HepG2 (cell line): Measurements from ENCODE around the gene BTAF1. TPM values are rescaled to one million over a fixed set of nuclear protein-coding genes. Genes with fewer than 3 reads are reported as not detected.

Source experiments
- ARID2 ChIP-seq: sonication (generic); formaldehyde crosslinking; IDR thresholded peaks from 2 replicates; pipeline ENCODE4 v1.8.1; 2022; ENCODE audit warnings: mild to moderate bottlenecking, missing genetic modification reagents, borderline replicate concordance
- ASH2L ChIP-seq: fragments of 300-600, 200-600 bp; sonication (generic); IDR thresholded peaks from 2 replicates; pipeline ENCODE4 v1.7.0; 2017; ENCODE audit warnings: low read depth, mild to moderate bottlenecking, moderate library complexity, mixed read lengths, low read length; ENCODE audit not compliant: insufficient read length
- ATF7 ChIP-seq, 2 experiments: fragments of 450-650 bp in 1 of 2; sonication (generic) in 1 of 2; formaldehyde crosslinking in 1 of 2; IDR thresholded peaks; 2 replicates each; pipeline versions ENCODE4 v1.4.0 to v1.6.1; 2016 to 2020; ENCODE audit warnings: antibody characterized with exemption in 1 of 2, mild to moderate bottlenecking in 1 of 2, missing genetic modification reagents in 1 of 2
- EED ChIP-seq: sonication (generic); formaldehyde crosslinking; IDR thresholded peaks from 2 replicates; pipeline ENCODE4 v1.5.0; 2020; ENCODE audit warnings: mild to moderate bottlenecking, missing genetic modification reagents
- FOXO1 ChIP-seq: sonication (generic); formaldehyde crosslinking; IDR thresholded peaks from 2 replicates; pipeline ENCODE4 v1.4.0; 2020; ENCODE audit warnings: missing genetic modification reagents
- IKZF4 ChIP-seq: sonication (generic); formaldehyde crosslinking; IDR thresholded peaks from 2 replicates; pipeline ENCODE4 v1.5.1; 2020; ENCODE audit warnings: borderline replicate concordance, mild to moderate bottlenecking, low read depth, missing genetic modification reagents; ENCODE audit errors: not compliant biosample characterization
- JUND ChIP-seq: sonication (generic); formaldehyde crosslinking; IDR thresholded peaks from 2 replicates; pipeline ENCODE4 v1.8.0; 2022; ENCODE audit warnings: mild to moderate bottlenecking, missing genetic modification reagents
- LRRFIP1 ChIP-seq: sonication (generic); formaldehyde crosslinking; conservative IDR thresholded peaks from 2 replicates; pipeline ENCODE4 v1.4.0; 2020; ENCODE audit warnings: missing genetic modification reagents
- MED8 ChIP-seq: sonication (generic); formaldehyde crosslinking; IDR thresholded peaks from 2 replicates; pipeline ENCODE4 v1.8.1; 2023; ENCODE audit warnings: mild to moderate bottlenecking, missing genetic modification reagents; ENCODE audit not compliant: insufficient replicate concordance
- MIER3 ChIP-seq: IDR thresholded peaks from 2 replicates; pipeline ENCODE4 v1.6.1; 2016; ENCODE audit warnings: missing compliant biosample characterization, borderline replicate concordance
- MYC ChIP-seq: sonication (generic); formaldehyde crosslinking; IDR thresholded peaks from 2 replicates; pipeline ENCODE4 v1.9.0; 2021; ENCODE audit warnings: missing genetic modification reagents, borderline replicate concordance
- NR2F6 ChIP-seq, 2 experiments: IDR thresholded peaks; 2 replicates each; pipeline ENCODE4 v1.6.1; 2016; ENCODE audit warnings: antibody characterized with exemption in 1 of 2, mild to moderate bottlenecking in 1 of 2
- TFDP1 ChIP-seq: IDR thresholded peaks from 2 replicates; pipeline ENCODE4 v1.6.1; 2016; ENCODE audit warnings: missing compliant biosample characterization, missing genetic modification reagents, borderline replicate concordance
- ZBTB2 ChIP-seq: sonication (generic); formaldehyde crosslinking; IDR thresholded peaks from 2 replicates; pipeline ENCODE4 v1.8.0; 2022; ENCODE audit warnings: low read depth, missing genetic modification reagents
- ZNF710 ChIP-seq: sonication (generic); formaldehyde crosslinking; IDR thresholded peaks from 2 replicates; pipeline ENCODE4 v1.5.0; 2020; ENCODE audit warnings: mild to moderate bottlenecking, missing genetic modification reagents, borderline replicate concordance
- ZNF883 ChIP-seq: sonication (generic); formaldehyde crosslinking; IDR thresholded peaks from 2 replicates; pipeline ENCODE4 v1.5.1; 2020; ENCODE audit warnings: mild to moderate bottlenecking, missing genetic modification reagents; ENCODE audit errors: not compliant biosample characterization
- polyA plus RNA-seq, 8 experiments: library from polyadenylated mRNA; depleted of rRNA in 3 of 8; stranded (reverse) in 7 of 8; unstranded in 1 of 8; fragments of >200 nt; fragmentation: Illumina TruSeq in 4 of 8; extraction: Trizol in 4 of 8; gene quantifications; 2 replicates each; pipeline versions ENCODE4 v1.2.1 to v1.2.3, GENCODE V29; 2011 to 2016; ENCODE audit warnings: low read depth in 4 of 8, missing spikeins in 1 of 8, mixed read lengths in 1 of 8; ENCODE audit not compliant: insufficient read depth in 1 of 8
- total RNA-seq, 5 experiments: library from RNA; depleted of rRNA; stranded (reverse); fragments of >200 nt; fragmentation: Illumina TruSeq; extraction: Trizol; gene quantifications; 2 replicates each; pipeline ENCODE4 v1.2.3, GENCODE V29; 2016; ENCODE audit warnings: low read depth in 1 of 5

The BTAF1 gene
- total and polyA plus RNA-seq, 2 of the 13 experiments (the other 11 are each of a cell fraction or from before 2014, with no cell fraction given) = 38.6 to 54.1 TPM

GRCh38 chr10:91908337-91909116 is 15.0 kb upstream of the BTAF1 start (continued):
- TF ChIP-seq LRRFIP1 (no peak), EED (CRISPR knock-in tag) (peak; percentile 86; the same call in 1 of the 2 replicates), ASH2L (peak; percentile 86), ZNF883 (CRISPR knock-in tag) (peak; percentile 86), ATF7 (IDR thresholded peaks at IDR 0.05) (no peak), ATF7 (CRISPR knock-in tag; IDR thresholded peaks at IDR 0.05) (no peak), MED8 (CRISPR knock-in tag) (peak; percentile 58), MIER3 (CRISPR knock-in tag) (peak; percentile 28; the same call in 1 of the 2 replicates), ARID2 (CRISPR knock-in tag) (0 out of 2 replicates have a peak, but pooled peaks have one; percentile 53), MYC (peak; percentile 93), ZBTB2 (CRISPR knock-in tag) (peak; percentile 63), TFDP1 (peak; percentile 82), ZNF710 (CRISPR knock-in tag) (no peak), IKZF4 (no peak), FOXO1 (CRISPR knock-in tag) (peak; percentile 68), JUND (0 out of 2 replicates have a peak, but pooled peaks have one; percentile 60), NR2F6 (IDR thresholded peaks at IDR 0.05) (no peak), NR2F6 (CRISPR knock-in tag; IDR thresholded peaks at IDR 0.05) (peak; percentile 41; the same call in 1 of the 2 replicates)
